Bronchial epithelial cell (primary cell): ENCODE measurements around the gene STMP1. TPM values are rescaled to one million over a fixed set of nuclear protein-coding genes. Genes with fewer than 3 reads are reported as not detected.
"Not testable (repeated sequence)": the region's sequence is repeated elsewhere in the genome, so short reads cannot be mapped to it uniquely, and the experiment has no call there.

Experiments used
- DNase-seq: peaks from one replicate; pipeline ENCODE4 v3.0.0-alpha.2; 2010; ENCODE audit warnings: low read depth
- FAIRE-seq: peaks from 2 replicates; lab custom pipeline; 2011; peaks lifted over from hg19 to GRCh38; lab: Jason Lieb, UNC
- H3K27me3 ChIP-seq: 2 replicates; pipeline ENCODE4 v1.5.1; 2011; ENCODE audit warnings: low read length; ENCODE audit not compliant: control insufficient read depth, insufficient read depth
- H3K36me3 ChIP-seq: 2 replicates; pipeline ENCODE4 v1.5.1; 2011; ENCODE audit warnings: low read length; ENCODE audit not compliant: control insufficient read depth, insufficient read depth
- H3K4me3 ChIP-seq: 2 replicates; pipeline ENCODE4 v1.5.1; 2011; ENCODE audit warnings: mild to moderate bottlenecking, low read depth, low read length, control low read depth
- total RNA-seq: library from RNA; depleted of rRNA; stranded (reverse); fragments of >200 nt; gene quantifications from 2 replicates; pipeline ENCODE4 v1.2.1, GENCODE V29; 2014
- TF ChIP-seq, protein P1 (sequence below): IDR thresholded peaks from 2 replicates; pipeline ENCODE4 v1.5.1; 2011; ENCODE audit warnings: mild to moderate bottlenecking, moderate library complexity, low read length, control low read depth, inconsistent platforms; ENCODE audit not compliant: insufficient read depth, severe bottlenecking

The STMP1 gene
- total RNA-seq, 1 donor from 2014 or later, result 7.4 TPM

DNA sequence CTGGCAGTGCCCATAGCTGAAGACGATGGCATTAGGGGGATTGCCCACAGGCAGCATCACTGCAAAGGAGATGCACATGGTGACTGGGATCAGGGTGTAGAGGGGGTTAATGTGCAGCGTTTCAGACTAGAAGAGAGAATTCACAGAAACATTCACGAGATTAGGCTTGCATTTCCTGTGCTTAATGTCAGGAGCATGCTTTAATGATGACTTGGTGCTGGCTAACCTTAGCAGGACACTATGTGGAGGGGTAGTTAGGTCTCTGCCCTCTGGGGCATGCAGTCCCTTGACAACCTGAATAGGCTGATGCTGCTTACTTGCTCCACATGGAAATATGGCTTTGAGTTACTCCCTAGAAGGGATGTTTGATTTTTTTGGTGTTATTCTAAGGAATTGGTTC, 21.8 kb downstream of the STMP1 start:
- H3K4me3 ChIP-seq, result no peak overlapping the region
- TF ChIP-seq, protein P1, sequence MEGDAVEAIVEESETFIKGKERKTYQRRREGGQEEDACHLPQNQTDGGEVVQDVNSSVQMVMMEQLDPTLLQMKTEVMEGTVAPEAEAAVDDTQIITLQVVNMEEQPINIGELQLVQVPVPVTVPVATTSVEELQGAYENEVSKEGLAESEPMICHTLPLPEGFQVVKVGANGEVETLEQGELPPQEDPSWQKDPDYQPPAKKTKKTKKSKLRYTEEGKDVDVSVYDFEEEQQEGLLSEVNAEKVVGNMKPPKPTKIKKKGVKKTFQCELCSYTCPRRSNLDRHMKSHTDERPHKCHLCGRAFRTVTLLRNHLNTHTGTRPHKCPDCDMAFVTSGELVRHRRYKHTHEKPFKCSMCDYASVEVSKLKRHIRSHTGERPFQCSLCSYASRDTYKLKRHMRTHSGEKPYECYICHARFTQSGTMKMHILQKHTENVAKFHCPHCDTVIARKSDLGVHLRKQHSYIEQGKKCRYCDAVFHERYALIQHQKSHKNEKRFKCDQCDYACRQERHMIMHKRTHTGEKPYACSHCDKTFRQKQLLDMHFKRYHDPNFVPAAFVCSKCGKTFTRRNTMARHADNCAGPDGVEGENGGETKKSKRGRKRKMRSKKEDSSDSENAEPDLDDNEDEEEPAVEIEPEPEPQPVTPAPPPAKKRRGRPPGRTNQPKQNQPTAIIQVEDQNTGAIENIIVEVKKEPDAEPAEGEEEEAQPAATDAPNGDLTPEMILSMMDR, result no peak
- H3K27me3 ChIP-seq, result no peaks in the 10 kb centered on the region
- H3K36me3 ChIP-seq, result peaks cover 1% of the 10 kb centered on the region
- no peak for FAIRE-seq
- DNase-seq, result peak; percentile 39

DNA sequence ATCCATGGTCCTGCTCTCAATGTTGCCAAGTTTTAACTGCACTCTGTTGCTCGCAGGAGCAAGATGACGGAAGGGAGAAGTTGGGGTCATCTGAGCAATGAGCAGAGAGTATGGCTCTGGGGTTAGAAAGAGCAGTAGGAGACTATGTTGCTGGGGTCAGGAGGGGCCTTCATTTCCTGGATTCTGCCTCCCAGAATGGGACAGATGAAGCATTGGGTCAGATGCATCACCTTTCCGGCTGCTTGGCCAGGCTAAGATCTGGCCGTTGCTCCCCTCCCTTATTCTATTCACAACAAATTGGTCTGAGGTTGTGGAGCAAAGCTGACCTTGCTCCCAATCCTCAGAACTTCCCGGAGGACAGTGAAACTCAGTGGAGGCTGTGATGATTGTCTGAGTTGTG, 22.4 kb downstream of the STMP1 start:
- no peak for DNase-seq
- TF ChIP-seq, protein P1, result no peak
- Histone ChIP-seq H3K4me3 (no peak overlapping the region), H3K27me3 (no peaks in the 10 kb centered on the region), H3K36me3 (peaks cover 1% of the 10 kb centered on the region)
- FAIRE-seq, result no peak

DNA sequence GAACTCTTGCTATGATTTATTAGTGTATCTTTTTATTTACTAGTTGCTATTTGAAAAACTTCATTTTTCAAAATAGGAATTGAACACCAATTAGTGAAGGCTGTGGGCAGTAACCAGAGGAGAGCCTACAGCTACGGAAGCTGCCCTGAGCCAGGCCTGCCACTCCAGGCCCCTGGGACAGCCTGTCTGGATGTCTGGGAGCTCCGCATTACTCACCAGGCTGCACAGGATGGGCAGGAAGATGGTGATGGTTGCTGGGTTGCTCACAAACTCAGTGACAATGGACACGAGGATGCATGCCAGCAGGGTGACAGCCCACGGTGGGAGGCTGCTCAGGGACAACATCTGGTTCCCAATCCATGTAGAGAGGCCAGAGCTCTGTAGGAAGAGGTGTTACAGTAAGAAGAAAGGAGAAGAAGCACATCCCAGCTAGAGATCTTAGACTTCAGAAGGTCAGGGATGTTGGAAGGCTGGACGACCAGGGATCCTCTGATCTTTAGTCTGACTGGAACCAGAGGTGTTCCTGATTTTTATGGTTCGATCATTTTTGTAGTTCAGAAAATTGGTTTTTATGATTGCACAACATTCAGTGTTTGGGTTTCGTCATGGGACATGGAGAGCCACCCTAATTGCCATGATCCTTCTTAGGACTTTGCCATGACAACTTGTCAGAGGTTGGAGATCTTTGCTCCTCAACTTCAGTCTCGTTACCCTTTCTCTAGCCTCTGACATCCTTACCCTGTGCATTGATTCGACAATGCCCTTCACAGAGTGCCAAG, 23.2 kb downstream of the STMP1 start:
- TF ChIP-seq, protein P1, result no peak
- H3K4me3 ChIP-seq, result no peak overlapping the region
- FAIRE-seq (no peak), DNase-seq (no peak)
- H3K27me3 ChIP-seq, result no peaks in the 10 kb centered on the region
- peaks cover 1% of the 10 kb centered on the region for H3K36me3 ChIP-seq

DNA sequence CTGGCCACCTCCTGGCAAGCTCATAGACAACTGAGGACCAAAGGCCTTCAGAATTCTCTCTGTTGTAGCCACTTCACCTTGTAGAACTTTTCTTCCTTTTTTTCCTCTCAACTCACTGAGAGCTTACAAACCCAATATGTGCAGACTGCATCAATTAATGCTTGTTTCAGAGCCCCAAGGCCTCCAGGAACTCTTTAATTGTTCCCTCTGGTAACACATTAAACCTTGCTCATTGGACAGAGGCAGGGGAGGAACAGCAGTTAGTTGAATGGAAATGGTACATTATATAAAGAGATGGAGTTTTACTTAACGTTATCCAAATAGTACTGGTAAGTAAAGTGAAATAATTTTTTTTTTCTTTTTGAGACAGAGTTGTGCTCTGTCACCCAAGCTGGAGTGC, 25.2 kb downstream of the STMP1 start:
- Histone ChIP-seq H3K4me3 (no peak overlapping the region), H3K36me3 (peaks cover 4% of the 10 kb centered on the region), H3K27me3 (no peaks in the 10 kb centered on the region)
- DNase-seq, result no peak
- no peak for FAIRE-seq
- TF ChIP-seq, protein P1, result no peak

DNA sequence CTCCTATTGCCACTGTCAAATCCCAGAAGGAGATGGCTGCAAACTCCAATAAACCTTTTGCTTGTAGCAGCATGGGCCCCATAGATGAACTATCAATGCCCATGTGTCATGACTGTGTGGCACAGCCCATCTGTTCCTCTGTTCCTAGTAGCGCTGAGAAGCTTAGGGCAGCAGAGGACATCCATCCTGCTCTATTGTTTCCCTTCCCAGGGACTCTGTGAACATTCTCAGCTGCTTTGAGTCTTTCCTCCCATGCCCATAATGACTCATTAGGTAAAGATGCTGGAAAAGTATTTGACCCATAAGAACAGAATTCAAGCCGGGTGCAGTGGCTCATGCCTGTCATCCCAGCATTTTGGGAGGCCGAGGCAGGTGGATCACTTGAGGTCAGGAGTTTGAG, 28.3 kb downstream of the STMP1 start:
- TF ChIP-seq, protein P1, result no peak
- FAIRE-seq, result no peak
- H3K36me3 ChIP-seq, result peaks cover 2% of the 10 kb centered on the region

DNA sequence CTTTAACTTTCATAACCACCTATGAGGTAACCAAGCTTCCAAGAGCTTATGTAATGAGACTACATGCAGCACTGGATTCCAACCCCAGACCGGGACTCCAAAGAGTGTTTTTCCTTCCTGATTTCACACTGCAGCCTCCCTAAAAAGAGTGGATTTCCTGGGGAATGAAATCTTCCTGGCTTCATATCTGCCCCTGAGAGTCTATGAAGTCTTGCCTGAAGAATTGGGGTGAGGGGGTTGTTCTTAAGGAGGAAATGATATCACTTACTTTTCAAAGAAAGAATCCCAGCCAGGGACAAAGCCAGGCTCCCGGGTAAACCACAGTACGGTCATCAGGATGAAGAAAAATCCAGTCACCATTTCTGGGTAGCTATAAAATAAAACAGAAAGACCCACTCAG, 29.7 kb downstream of the STMP1 start:
- peaks cover 2% of the 10 kb centered on the region for H3K36me3 ChIP-seq
- no peak for DNase-seq
- no peak overlapping the region for H3K4me3 ChIP-seq
- TF ChIP-seq, protein P1, result no peak
- H3K27me3 ChIP-seq, result no peaks in the 10 kb centered on the region
- FAIRE-seq, result no peak

More for the DNA sequence above, 28.3 kb downstream of the STMP1 start:
- Histone ChIP-seq H3K4me3 (no peak overlapping the region), H3K27me3 (no peaks in the 10 kb centered on the region)
- no peak for DNase-seq

DNA sequence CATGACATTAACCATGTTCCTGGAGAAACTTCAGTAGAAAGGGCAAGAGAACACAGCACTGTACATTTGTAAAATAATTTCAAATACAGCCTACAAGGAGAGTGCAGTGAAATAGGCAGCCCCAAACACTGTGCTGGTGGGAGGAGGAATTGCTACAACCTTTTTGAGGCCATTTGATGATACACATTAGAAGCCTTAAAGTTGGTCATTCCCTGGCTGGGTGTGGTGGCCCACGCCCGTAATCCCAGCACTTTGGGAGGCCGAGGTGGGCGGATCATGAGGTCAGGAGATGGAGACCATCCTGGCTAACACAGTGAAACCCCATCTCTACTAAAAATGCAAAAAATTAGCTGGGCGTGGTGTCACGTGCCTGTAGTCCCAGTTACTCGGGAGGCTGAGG, 30.3 kb downstream of the STMP1 start:
- not testable (repeated sequence) for DNase-seq, H3K4me3 ChIP-seq, H3K36me3 ChIP-seq, FAIRE-seq, H3K27me3 ChIP-seq
